ENCODE results near the gene CADM1. TPM values are rescaled to one million over a fixed set of nuclear protein-coding genes. Genes with fewer than 3 reads are reported as not detected.

Gene CADM1
- total and polyA plus RNA-seq, 10 donors, result 1.4 to 18.8 (median 10.4) TPM

DNA sequence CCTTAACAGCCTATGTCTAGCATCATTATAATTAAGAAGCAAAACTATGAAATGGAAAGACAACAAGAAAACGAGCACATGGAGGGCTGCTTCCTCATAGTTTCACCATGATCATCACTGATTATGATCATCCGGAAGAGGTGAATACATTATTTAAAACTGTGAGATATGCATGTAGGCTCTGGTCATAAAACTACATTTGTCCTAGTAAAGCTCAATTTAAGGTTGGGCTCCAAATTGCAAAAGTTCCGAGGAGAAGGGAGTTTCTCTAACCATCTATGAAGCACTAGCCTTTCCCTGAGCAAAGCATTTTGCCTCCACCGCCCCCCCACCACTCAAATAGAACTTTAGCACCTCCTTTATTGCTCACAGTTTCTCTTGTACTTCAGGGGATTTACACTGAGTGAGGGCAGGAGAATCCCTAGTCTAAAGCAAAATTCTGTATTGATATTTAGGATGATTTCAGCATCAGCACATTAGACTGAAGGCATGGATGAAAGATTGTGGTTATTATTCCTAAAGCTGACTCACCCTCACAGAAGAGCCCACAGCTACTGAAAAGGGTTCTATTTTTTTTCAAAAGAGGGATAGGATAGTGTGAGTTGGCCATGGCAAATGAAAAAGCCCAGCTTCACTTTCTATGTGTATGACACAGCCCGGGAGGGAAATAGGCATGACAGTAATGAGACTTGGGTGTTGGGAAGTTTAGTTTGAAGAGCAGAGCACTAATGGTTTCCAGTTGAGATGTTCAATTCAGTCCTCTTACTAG, 203.4 kb downstream of the CADM1 start:
- H3K27me3 ChIP-seq (replicated peaks in 1 of 7), result peaks cover 0 to 4% (median 0%) of the 10 kb centered on the region in 7 donors
- intact Hi-C loops (cut with DNase I; ENCODE audit: low total_unique reads), result no loop called here
- no peaks in the 10 kb centered on the region for H3K4me1 ChIP-seq
- H3K4me3 ChIP-seq, result no peak overlapping the region
- no peak overlapping the region for H3K27ac ChIP-seq
- no peaks in the 10 kb centered on the region for H3K9me3 ChIP-seq
- TF ChIP-seq, protein P1, sequence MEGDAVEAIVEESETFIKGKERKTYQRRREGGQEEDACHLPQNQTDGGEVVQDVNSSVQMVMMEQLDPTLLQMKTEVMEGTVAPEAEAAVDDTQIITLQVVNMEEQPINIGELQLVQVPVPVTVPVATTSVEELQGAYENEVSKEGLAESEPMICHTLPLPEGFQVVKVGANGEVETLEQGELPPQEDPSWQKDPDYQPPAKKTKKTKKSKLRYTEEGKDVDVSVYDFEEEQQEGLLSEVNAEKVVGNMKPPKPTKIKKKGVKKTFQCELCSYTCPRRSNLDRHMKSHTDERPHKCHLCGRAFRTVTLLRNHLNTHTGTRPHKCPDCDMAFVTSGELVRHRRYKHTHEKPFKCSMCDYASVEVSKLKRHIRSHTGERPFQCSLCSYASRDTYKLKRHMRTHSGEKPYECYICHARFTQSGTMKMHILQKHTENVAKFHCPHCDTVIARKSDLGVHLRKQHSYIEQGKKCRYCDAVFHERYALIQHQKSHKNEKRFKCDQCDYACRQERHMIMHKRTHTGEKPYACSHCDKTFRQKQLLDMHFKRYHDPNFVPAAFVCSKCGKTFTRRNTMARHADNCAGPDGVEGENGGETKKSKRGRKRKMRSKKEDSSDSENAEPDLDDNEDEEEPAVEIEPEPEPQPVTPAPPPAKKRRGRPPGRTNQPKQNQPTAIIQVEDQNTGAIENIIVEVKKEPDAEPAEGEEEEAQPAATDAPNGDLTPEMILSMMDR (IDR thresholded peaks at IDR 0.05 in 8 of 11, conservative IDR thresholded peaks at IDR 0.05 in 3 of 11), result no peak
- TF ChIP-seq POLR2AphosphoS5 (IDR thresholded peaks at IDR 0.05) (no peak), POLR2A (IDR thresholded peaks at IDR 0.05) (no peak)
- 79 to 90% (median 87%) methylated on average over 5 of the region's 5 CpGs for WGBS, 5 donors
- no peak for DNase-seq
- no peaks in the 10 kb centered on the region for H3K36me3 ChIP-seq

DNA sequence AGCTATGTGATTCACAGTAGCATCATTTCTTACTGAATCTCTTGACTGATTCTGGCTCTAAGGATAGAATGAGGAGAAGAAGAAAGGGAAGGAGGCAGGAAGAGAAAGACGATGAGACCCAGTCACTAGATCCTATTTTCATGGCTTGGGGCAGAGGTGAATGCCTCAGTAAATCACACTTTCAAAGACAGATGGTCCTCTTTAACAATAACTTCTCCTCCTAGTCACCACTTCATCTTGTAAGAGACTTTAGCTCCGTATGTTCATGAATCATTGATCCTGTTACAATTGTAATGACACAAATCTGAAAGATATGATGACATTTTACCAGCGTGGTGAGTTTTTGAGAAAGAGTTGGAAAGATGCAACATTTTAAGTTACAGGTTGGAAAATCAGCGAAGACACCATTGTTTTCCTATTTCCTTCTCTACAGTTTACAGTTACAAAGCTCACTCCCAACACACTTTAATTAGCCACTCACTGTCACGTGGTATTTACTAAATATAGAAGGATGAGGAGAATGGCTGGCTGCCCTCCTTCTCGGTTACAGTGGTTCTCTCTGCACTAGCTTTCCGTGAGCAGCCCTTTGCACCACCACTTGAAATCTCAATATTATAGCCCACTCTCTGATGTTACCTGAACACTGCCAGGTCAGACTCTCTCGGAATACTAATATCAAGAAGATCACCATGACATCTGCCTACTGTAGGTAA, 205.8 kb downstream of the CADM1 start:
- WGBS, 5 donors, result 75 to 80% (median 76%) methylated on average over 8 of the region's 8 CpGs
- intact Hi-C loops (cut with DNase I; ENCODE audit: low total_unique reads), result no loop called here
- DNase-seq, result no peak
- TF ChIP-seq POLR2AphosphoS5 (IDR thresholded peaks at IDR 0.05) (no peak), POLR2A (IDR thresholded peaks at IDR 0.05) (no peak)
- TF ChIP-seq, protein P1 (IDR thresholded peaks at IDR 0.05 in 8 of 11, conservative IDR thresholded peaks at IDR 0.05 in 3 of 11), result no peak
- H3K27me3 ChIP-seq (replicated peaks in 1 of 7), result no peaks in the 10 kb centered on the region
- H3K36me3 ChIP-seq, result no peaks in the 10 kb centered on the region
- H3K27ac ChIP-seq, result no peak overlapping the region
- no peak overlapping the region for H3K4me3 ChIP-seq
- H3K4me1 ChIP-seq, result no peaks in the 10 kb centered on the region
- no peaks in the 10 kb centered on the region for H3K9me3 ChIP-seq

DNA sequence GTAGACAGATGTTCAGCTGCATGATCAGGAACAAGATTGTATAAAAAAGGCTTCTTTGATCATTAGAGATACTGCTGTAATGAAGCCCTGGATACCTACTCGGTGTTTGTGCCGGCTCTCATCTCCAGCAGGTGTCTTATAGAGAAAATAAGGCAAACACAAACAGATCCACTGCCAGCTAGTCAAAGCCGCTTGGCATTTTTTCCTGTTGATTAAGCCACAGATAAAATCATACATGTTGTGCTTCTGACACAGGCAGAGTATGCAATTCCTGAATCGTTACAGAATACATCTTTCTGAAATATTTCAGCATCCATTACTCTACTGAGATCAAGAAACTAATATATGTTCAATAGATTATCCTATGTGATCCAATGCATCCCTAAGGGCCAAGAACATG, 206.9 kb downstream of the CADM1 start:
- TF ChIP-seq POLR2A (IDR thresholded peaks at IDR 0.05) (no peak), POLR2AphosphoS5 (IDR thresholded peaks at IDR 0.05) (no peak)
- TF ChIP-seq, protein P1 (IDR thresholded peaks at IDR 0.05 in 8 of 11, conservative IDR thresholded peaks at IDR 0.05 in 3 of 11), result no peak
- intact Hi-C loops (cut with DNase I; ENCODE audit: low total_unique reads), result no loop called here

DNA sequence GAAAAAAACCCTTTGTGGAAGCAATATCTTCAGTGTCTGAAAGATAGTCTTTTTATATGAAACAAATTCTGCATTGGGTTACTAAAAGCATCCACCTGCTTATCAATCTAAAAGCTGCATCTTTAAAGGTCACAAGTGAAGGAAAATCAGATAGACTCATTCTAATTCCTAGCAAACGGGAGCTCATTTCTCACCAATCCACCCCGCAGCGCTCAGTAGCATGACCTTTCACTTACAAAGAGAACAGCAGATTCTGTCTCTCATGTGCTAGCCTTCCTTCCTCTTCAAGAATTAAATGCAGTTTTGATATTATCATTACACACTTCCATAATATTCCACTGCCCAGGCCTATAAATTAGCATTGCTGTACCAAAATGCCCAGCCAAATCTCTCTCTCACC, 212.9 kb downstream of the CADM1 start:
- Histone ChIP-seq H3K36me3 (no peaks in the 10 kb centered on the region), H3K4me3 (no peak overlapping the region), H3K27ac (no peak overlapping the region), H3K4me1 (peaks cover 0 to 11% (median 0%) of the 10 kb centered on the region in 6 donors), H3K9me3 (no peaks in the 10 kb centered on the region), H3K27me3 (replicated peaks in 1 of 7) (no peaks in the 10 kb centered on the region)
- TF ChIP-seq POLR2A (IDR thresholded peaks at IDR 0.05), result no peak
- TF ChIP-seq POLR2AphosphoS5 (IDR thresholded peaks at IDR 0.05), result no peak
- TF ChIP-seq, protein P1 (IDR thresholded peaks at IDR 0.05 in 8 of 11, conservative IDR thresholded peaks at IDR 0.05 in 3 of 11), result no peak
- no peak for DNase-seq
- intact Hi-C loops (cut with DNase I; ENCODE audit: low total_unique reads), result no loop called here
- WGBS, 5 donors, result 67 to 80% (median 72%) methylated on average over 3 of the region's 3 CpGs

More for the DNA sequence above, 206.9 kb downstream of the CADM1 start:
- H3K9me3 ChIP-seq, result no peaks in the 10 kb centered on the region
- no peaks in the 10 kb centered on the region for H3K27me3 ChIP-seq (replicated peaks in 1 of 7)
- H3K4me1 ChIP-seq, result no peaks in the 10 kb centered on the region
- H3K4me3 ChIP-seq, result no peak overlapping the region
- DNase-seq, result no peak
- H3K36me3 ChIP-seq, result no peaks in the 10 kb centered on the region
- WGBS, 5 donors, result 85 to 92% (median 89%) methylated on average over 4 of the region's 4 CpGs
- no peak overlapping the region for H3K27ac ChIP-seq
